B cell (primary cell): Measurements from ENCODE around the gene MRAS. TPM values are rescaled to one million over a fixed set of nuclear protein-coding genes. Genes with fewer than 3 reads are reported as not detected.
"Not testable (repeated sequence)": the region's sequence is repeated elsewhere in the genome, so short reads cannot be mapped to it uniquely, and the experiment has no call there.

ENCODE experiments used
- ATAC-seq: fragments of 200-7000 bp; cut with Tn5 transposase; one replicate; pipeline ENCODE4 v1.10.0; 2021; ENCODE audit warnings: low read depth, mild to moderate bottlenecking, moderate number of reproducible peaks, moderate library complexity
- CTCF ChIA-PET: fragments of 350-600 bp; sonication (Branson Sonifier 250); formaldehyde crosslinking; loops from one replicate; lab custom pipeline; 2021; ENCODE audit warnings: antibody characterized with exemption, inconsistent platforms; lab: Charles Lee
- POLR2A ChIA-PET: fragments of 350-600 bp; sonication (Branson Sonifier 250); formaldehyde crosslinking; loops from one replicate; lab custom pipeline; 2021; ENCODE audit warnings: antibody characterized with exemption; lab: Charles Lee
- DNase-seq: peaks from one replicate; pipeline ENCODE4 v3.0.0; 2013
- H2AFZ ChIP-seq: 2 replicates; pipeline ENCODE4 v1.6.1; 2012; ENCODE audit warnings: mild to moderate bottlenecking, low read depth, low read length; ENCODE audit not compliant: insufficient read depth, poor library complexity, severe bottlenecking
- H3K27ac ChIP-seq, 2 donors: 1 replicate in 1 of 2; 2 replicates in 1 of 2; pipeline ENCODE4 v1.5.1; 2012 to 2013; ENCODE audit warnings: low read length in 2 of 2, mild to moderate bottlenecking in 2 of 2, moderate library complexity in 1 of 2
- H3K27me3 ChIP-seq, 4 experiments: fragments of 200-600 bp in 1 of 4; sonication (generic) in 1 of 4; replicated peaks in 1 of 4; 1 replicate in 2 of 4; 2 replicates in 2 of 4; pipeline versions ENCODE4 v1.6.1 to v1.7.0; 2013 to 2016; ENCODE audit warnings: low read length in 3 of 4, mild to moderate bottlenecking in 2 of 4, mixed read lengths in 1 of 4, moderate library complexity in 1 of 4; ENCODE audit not compliant: insufficient read depth in 4 of 4, control insufficient read depth in 3 of 4; ENCODE audit errors: control extremely low read depth in 1 of 4
- H3K36me3 ChIP-seq, 2 experiments: replicated peaks in 1 of 2; 1 replicate in 1 of 2; 2 replicates in 1 of 2; pipeline versions ENCODE4 v1.6.1 to v1.7.1; 2013; ENCODE audit warnings: low read length in 1 of 2; ENCODE audit not compliant: insufficient read depth in 2 of 2, control insufficient read depth in 1 of 2; ENCODE audit errors: control extremely low read depth in 1 of 2, extremely low read depth in 1 of 2
- H3K4me1 ChIP-seq, 2 donors: fragments of 200-600 bp in 1 of 2; sonication (generic) in 1 of 2; 1 replicate in 1 of 2; 2 replicates in 1 of 2; pipeline versions ENCODE4 v1.5.1 to v1.6.1; 2013 to 2017; ENCODE audit warnings: low read length in 2 of 2; ENCODE audit not compliant: control insufficient read depth in 2 of 2, insufficient read depth in 2 of 2
- H3K4me2 ChIP-seq: replicated peaks from 2 replicates; pipeline ENCODE3; 2012; ENCODE audit warnings: mild to moderate bottlenecking, low read depth, low read length; ENCODE audit not compliant: poor library complexity, severe bottlenecking
- H3K4me3 ChIP-seq, 5 experiments: fragments of 200-600 bp in 1 of 5; sonication (generic) in 1 of 5; 1 replicate in 3 of 5; 2 replicates in 2 of 5; pipeline versions ENCODE4 v1.5.1 to v1.7.0; 2011 to 2016; ENCODE audit warnings: low read length in 4 of 5, mild to moderate bottlenecking in 4 of 5, low read depth in 2 of 5, control low read depth in 1 of 5, moderate library complexity in 1 of 5; ENCODE audit not compliant: insufficient read depth in 1 of 5; ENCODE audit errors: control extremely low read depth in 1 of 5, extremely low read depth in 1 of 5
- H3K79me2 ChIP-seq: fragments of 200-600 bp; sonication (generic); one replicate; pipeline ENCODE4 v1.6.0; 2016; ENCODE audit warnings: low read length; ENCODE audit not compliant: control insufficient read depth, insufficient read depth
- H3K9ac ChIP-seq: fragments of 200-600 bp; sonication (generic); 2 replicates; pipeline ENCODE4 v1.6.1; 2017; ENCODE audit warnings: mild to moderate bottlenecking, low read length, moderate library complexity
- H3K9me3 ChIP-seq, 3 donors: one replicate each; pipeline versions ENCODE4 v1.6.1 to v1.7.1; 2013; ENCODE audit warnings: low read length in 2 of 3; ENCODE audit not compliant: control insufficient read depth in 2 of 3, insufficient read depth in 1 of 3; ENCODE audit errors: control extremely low read depth in 1 of 3
- H4K20me1 ChIP-seq: 2 replicates; pipeline ENCODE4 v1.6.0; 2012; ENCODE audit warnings: mild to moderate bottlenecking, low read length; ENCODE audit not compliant: insufficient read depth, control insufficient read depth, poor library complexity, severe bottlenecking
- H3K27ac Mint-ChIP-seq: one replicate; pipeline ENCODE4 v1.8.0; 2021; ENCODE audit warnings: mixed read lengths
- H3K27me3 Mint-ChIP-seq: one replicate; pipeline ENCODE4 v1.8.0; 2021; ENCODE audit warnings: mixed read lengths
- H3K4me1 Mint-ChIP-seq: one replicate; pipeline ENCODE4 v1.8.0; 2021; ENCODE audit warnings: mixed read lengths
- H3K4me3 Mint-ChIP-seq: one replicate; pipeline ENCODE4 v1.8.0; 2021; ENCODE audit warnings: mixed read lengths
- H3K9me3 Mint-ChIP-seq: one replicate; pipeline ENCODE4 v1.8.0; 2022; ENCODE audit warnings: mixed read lengths; ENCODE audit not compliant: insufficient read depth
- CTCF ChIP-seq: fragments of 200-600 bp; IDR thresholded peaks from one replicate; pipeline ENCODE4 v1.8.0; 2022; ENCODE audit warnings: antibody characterized with exemption, mild to moderate bottlenecking
- EZH2 ChIP-seq: IDR thresholded peaks from 2 replicates; pipeline ENCODE4 v1.6.1; 2012; ENCODE audit warnings: borderline replicate concordance, low read depth, mild to moderate bottlenecking, moderate library complexity, low read length; ENCODE audit not compliant: insufficient read depth, poor library complexity, severe bottlenecking
- WGBS: methylation state at CpG from one replicate; pipeline ENCODE4 v1.1.5; 2013; ENCODE audit warnings: missing lambda C conversion rate; ENCODE audit not compliant: insufficient coverage; 5-methylcytosine and 5-hydroxymethylcytosine counted together
- intact Hi-C: fragments of 100-400 bp; cut with micrococcal nuclease; formaldehyde crosslinking; loops from one replicate; pipeline ENCODE4 v1.10.0; 2022
- polyA plus RNA-seq: library from polyadenylated mRNA; depleted of rRNA; stranded (reverse); fragments of >200 nt; gene quantifications from 2 replicates; pipeline ENCODE4 v1.2.3, GENCODE V29; 2012
- total RNA-seq, 2 donors: library from RNA; stranded (reverse); fragments of 120-200 nt in 1 of 2; gene quantifications; 1 replicate in 1 of 2; 2 replicates in 1 of 2; pipeline versions ENCODE4 v1.2.3 to v1.2.4, GENCODE V29; 2013 to 2022

Gene MRAS
- total and polyA plus RNA-seq, 2 donors (not counting 1 experiment from before 2014, with no cell fraction given), result 0.03 to 0.22 TPM

GRCh38 chr3:138416236-138416635 is 67.9 kb downstream of the MRAS start:
- WGBS, result no CpG with 5 or more reads among the region's 4 CpGs
- H4K20me1 ChIP-seq, H3K36me3 ChIP-seq, intact Hi-C loops, H3K9ac ChIP-seq, H3K79me2 ChIP-seq, H3K4me3 Mint-ChIP-seq, H3K4me3 ChIP-seq, POLR2A ChIA-PET, H3K27ac Mint-ChIP-seq, H3K4me1 ChIP-seq, H2AFZ ChIP-seq, H3K9me3 Mint-ChIP-seq, H3K4me2 ChIP-seq, H3K9me3 ChIP-seq, DNase-seq, H3K27ac ChIP-seq, ATAC-seq, H3K4me1 Mint-ChIP-seq: not testable (repeated sequence)
- CTCF ChIA-PET, result interaction anchor here (1.8 to 6.9 kb wide), 2 partner anchors 507 to 518 kb away, joined by 5 to 84 read pairs; no protein-coding TSS in a partner anchor
- H3K27me3 Mint-ChIP-seq, result peaks cover 65% of the 10 kb centered on the region
- H3K27me3 ChIP-seq, result peaks cover 0 to 27% (median 6%) of the 10 kb centered on the region in 4 experiments

- TF ChIP-seq EZH2 (no peak), CTCF (peak; percentile 79)
- H3K4me3 Mint-ChIP-seq, result no peak overlapping the region
- Histone ChIP-seq H3K4me2 (no peak overlapping the region), H3K79me2 (no peaks in the 10 kb centered on the region), H3K9me3 (no peaks in the 10 kb centered on the region), H3K4me3 (no peak overlapping the region), H3K27me3 (peaks cover 0 to 25% (median 7%) of the 10 kb centered on the region in 4 experiments), H4K20me1 (no peaks in the 10 kb centered on the region), H3K4me1 (no peaks in the 10 kb centered on the region), H2AFZ (no peak overlapping the region), H3K36me3 (no peaks in the 10 kb centered on the region), H3K27ac (no peak overlapping the region), H3K9ac (no peak overlapping the region)
- CTCF ChIA-PET, result interaction anchor here (0.8 to 6.9 kb wide), 15 partner anchors 8 to 517 kb away, joined by 3 to 84 read pairs (median 5); partner anchors contain the start of genes CEP70 and ESYT3
- H3K27me3 Mint-ChIP-seq, result peaks cover 64% of the 10 kb centered on the region
- WGBS, result 17% methylated on average over 6 of the region's 7 CpGs
- peak; percentile 62 for DNase-seq
- intact Hi-C loops, result loop anchor here (1.0 kb wide), 1 partner anchor 506 kb away; no protein-coding TSS in a partner anchor
- peak; percentile 51 for ATAC-seq
- H3K4me1 Mint-ChIP-seq, result no peaks in the 10 kb centered on the region
- no peaks in the 10 kb centered on the region for H3K9me3 Mint-ChIP-seq
- H3K27ac Mint-ChIP-seq, result no peak overlapping the region
- POLR2A ChIA-PET, result no interaction called here
Observed at GRCh38 chr3:138417559-138417982, 69.2 kb downstream of the MRAS start.
